GM23248 (cell line): ENCODE measurements around the gene FAM20C. TPM values are rescaled to one million over a fixed set of nuclear protein-coding genes. Genes with fewer than 3 reads are reported as not detected.

Experiments
- DNase-seq: peaks from one replicate; pipeline ENCODE4 v3.0.0-alpha.2; 2015
- H2AFZ ChIP-seq: fragments of 200-600 bp; sonication (generic); 2 replicates; pipeline ENCODE4 v1.6.1; 2016; ENCODE audit warnings: antibody characterized with exemption
- H3F3A ChIP-seq: fragments of 200-600 bp; sonication (generic); 2 replicates; pipeline ENCODE4 v1.6.1; 2016; ENCODE audit warnings: mild to moderate bottlenecking, antibody characterized with exemption, mixed run types; ENCODE audit not compliant: insufficient read depth
- H3K27ac ChIP-seq: fragments of 200-600 bp; sonication (generic); 2 replicates; pipeline ENCODE4 v1.5.1; 2016; ENCODE audit warnings: mild to moderate bottlenecking
- H3K27me3 ChIP-seq: fragments of 200-600 bp; sonication (generic); replicated peaks from 2 replicates; pipeline ENCODE4 v1.6.1; 2016; ENCODE audit warnings: mild to moderate bottlenecking; ENCODE audit not compliant: insufficient read depth
- H3K36me3 ChIP-seq: fragments of 200-600 bp; sonication (generic); 2 replicates; pipeline ENCODE4 v1.6.1; 2016; ENCODE audit warnings: low read depth, mild to moderate bottlenecking
- H3K4me1 ChIP-seq: fragments of 200-600 bp; sonication (generic); 2 replicates; pipeline ENCODE4 v1.6.1; 2016; ENCODE audit warnings: mild to moderate bottlenecking; ENCODE audit not compliant: insufficient read depth
- H3K4me2 ChIP-seq: fragments of 200-600 bp; sonication (generic); one replicate; pipeline ENCODE4 v1.6.1; 2016; ENCODE audit warnings: mild to moderate bottlenecking; ENCODE audit not compliant: unreplicated experiment
- H3K4me3 ChIP-seq: fragments of 200-600 bp; sonication (generic); 2 replicates; pipeline ENCODE4 v1.5.1; 2016; ENCODE audit warnings: mild to moderate bottlenecking
- H3K79me2 ChIP-seq: fragments of 200-600 bp; sonication (generic); 2 replicates; pipeline ENCODE4 v1.6.1; 2016; ENCODE audit warnings: mild to moderate bottlenecking; ENCODE audit not compliant: insufficient read depth
- H3K9ac ChIP-seq: fragments of 200-600 bp; sonication (generic); 2 replicates; pipeline ENCODE4 v1.6.1; 2016; ENCODE audit warnings: mild to moderate bottlenecking
- H3K9me2 ChIP-seq: fragments of 200-600 bp; sonication (generic); 2 replicates; pipeline ENCODE4 v1.6.1; 2016; ENCODE audit warnings: mixed run types, mild to moderate bottlenecking, moderate library complexity; ENCODE audit not compliant: insufficient read depth
- H3K9me3 ChIP-seq: fragments of 200-600 bp; sonication (generic); one replicate; pipeline ENCODE4 v1.6.1; 2017; ENCODE audit warnings: low read depth
- H4K20me1 ChIP-seq: fragments of 200-600 bp; sonication (generic); 2 replicates; pipeline ENCODE4 v1.6.0; 2016; ENCODE audit not compliant: insufficient read depth
- EZH2 ChIP-seq: fragments of 200-600 bp; sonication (generic); IDR thresholded peaks from 2 replicates; pipeline ENCODE4 v1.6.1; 2018; ENCODE audit warnings: antibody characterized with exemption, mild to moderate bottlenecking; ENCODE audit not compliant: insufficient read depth, poor library complexity, severe bottlenecking
- EZH2phosphoT487 ChIP-seq: fragments of 200-600 bp; sonication (generic); IDR thresholded peaks from 2 replicates; pipeline ENCODE4 v1.6.1; 2018; ENCODE audit warnings: antibody characterized with exemption, moderate library complexity, mild to moderate bottlenecking, low read depth; ENCODE audit not compliant: insufficient read depth
- WGBS, 2 experiments: methylation state at CpG; one replicate each; pipeline ENCODE4 v1.1.6; 2015 to 2017; ENCODE audit warnings: low lambda C conversion rate in 2 of 2, low coverage in 1 of 2; ENCODE audit errors: missing lambda C conversion rate in 2 of 2; 5-methylcytosine and 5-hydroxymethylcytosine counted together
- in situ Hi-C: fragments of 300-500 bp; cut with MboI; formaldehyde crosslinking; loops from 2 replicates; pipeline ENCODE4 v1.15.0; 2020
- polyA plus RNA-seq: library from polyadenylated mRNA; unstranded; fragments of >200 nt; fragmentation: Nextera tagmentation; extraction: Ambion mirVana; gene quantifications from 2 replicates; pipeline ENCODE4 v1.2.1, GENCODE V29; 2016
- total RNA-seq: library from RNA; depleted of rRNA; stranded (reverse); fragments of >200 nt; shearing (Covaris generic); gene quantifications from 2 replicates; pipeline ENCODE4 v1.2.3, GENCODE V29; 2014

The FAM20C gene
- total and polyA plus RNA-seq, 2 experiments from 2014 or later = 13.5 to 63.8 TPM

GRCh38 chr7:217781-218180, 25.4 kb downstream of the FAM20C start:
- Histone ChIP-seq H3K9me3 (no peaks in the 10 kb centered on the region), H3F3A (no peaks in the 10 kb centered on the region), H4K20me1 (no peaks in the 10 kb centered on the region), H3K4me2 (no peak overlapping the region), H2AFZ (no peak overlapping the region), H3K4me3 (no peak overlapping the region), H3K27ac (no peak overlapping the region), H3K9me2 (no peaks in the 10 kb centered on the region), H3K79me2 (peaks cover 22% of the 10 kb centered on the region), H3K27me3 (no peaks in the 10 kb centered on the region), H3K36me3 (no peaks in the 10 kb centered on the region; the same call in 1 of the 2 replicates), H3K4me1 (no peaks in the 10 kb centered on the region; the same call in 1 of the 2 replicates), H3K9ac (no peak overlapping the region)
- no peak for TF ChIP-seq EZH2
- TF ChIP-seq EZH2phosphoT487 = no peak
- in situ Hi-C loops = no loop called here
- 84 to 87% methylated on average over 21 of the region's 21 CpGs for WGBS, 2 experiments
- DNase-seq = no peak

GRCh38 chr7:218316-218715, 25.9 kb downstream of the FAM20C start:
- WGBS, 2 experiments = 86 to 90% methylated on average over 20 to 21 of the region's 24 CpGs
- in situ Hi-C loops = no loop called here
- DNase-seq = no peak
- no peak overlapping the region for H3K27ac ChIP-seq
- no peak overlapping the region for H3K4me3 ChIP-seq
- no peak overlapping the region for H2AFZ ChIP-seq
- no peak overlapping the region for H3K4me2 ChIP-seq
- no peaks in the 10 kb centered on the region for H3K9me3 ChIP-seq
- no peaks in the 10 kb centered on the region; the same call in 1 of the 2 replicates for H3K36me3 ChIP-seq
- TF ChIP-seq EZH2phosphoT487 = no peak
- no peaks in the 10 kb centered on the region for H3F3A ChIP-seq
- H3K9ac ChIP-seq = no peak overlapping the region
- no peaks in the 10 kb centered on the region; the same call in 1 of the 2 replicates for H3K4me1 ChIP-seq
- no peaks in the 10 kb centered on the region for H4K20me1 ChIP-seq
- no peaks in the 10 kb centered on the region for H3K9me2 ChIP-seq
- H3K79me2 ChIP-seq = peaks cover 17% of the 10 kb centered on the region
- H3K27me3 ChIP-seq = no peaks in the 10 kb centered on the region

DNA sequence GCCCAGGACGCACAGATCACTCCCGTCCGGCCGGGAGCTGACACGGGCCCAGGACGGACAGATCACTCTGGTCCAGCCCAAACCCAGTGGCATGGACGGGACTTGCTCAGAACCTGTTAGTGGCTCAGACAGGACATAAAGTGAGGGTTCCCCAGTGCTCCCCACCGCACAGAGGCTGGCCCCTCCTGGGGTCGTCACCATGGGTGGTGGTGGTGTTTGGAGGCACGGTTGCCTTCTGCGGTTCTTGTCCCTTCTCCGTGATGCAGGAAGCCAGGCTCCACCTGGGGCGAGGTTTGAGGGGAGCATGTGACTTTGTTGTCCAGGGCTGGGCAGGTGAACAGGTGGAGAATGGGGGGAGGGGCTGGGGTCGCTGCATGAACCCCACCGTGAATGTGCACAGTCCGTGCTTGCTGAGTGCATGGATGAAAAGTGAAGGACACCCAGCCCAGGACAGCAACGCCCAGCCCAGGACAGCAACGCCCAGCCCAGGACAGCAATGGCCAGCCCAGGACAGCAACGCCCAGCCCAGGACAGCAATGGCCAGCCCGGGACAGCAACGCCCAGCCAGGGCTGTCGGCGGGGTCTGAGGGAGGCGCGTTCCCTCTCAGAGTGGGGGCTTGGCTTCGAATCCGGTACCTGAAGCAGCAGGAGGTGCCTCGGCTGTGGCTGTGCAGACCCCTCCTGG, 26.7 kb downstream of the FAM20C start:
- no peak overlapping the region for H2AFZ ChIP-seq
- no peak overlapping the region for H3K4me2 ChIP-seq
- H3K27me3 ChIP-seq = no peaks in the 10 kb centered on the region
- peaks cover 10% of the 10 kb centered on the region for H3K79me2 ChIP-seq
- DNase-seq = no peak
- no peaks in the 10 kb centered on the region; the same call in 1 of the 2 replicates for H3K36me3 ChIP-seq
- WGBS, 2 experiments = 91 to 92% methylated on average over 28 of the region's 28 CpGs
- no peaks in the 10 kb centered on the region for H3K9me3 ChIP-seq
- no peak overlapping the region for H3K4me3 ChIP-seq
- H3K4me1 ChIP-seq = no peaks in the 10 kb centered on the region; the same call in 1 of the 2 replicates
- no peaks in the 10 kb centered on the region for H3F3A ChIP-seq
- H3K9ac ChIP-seq = no peak overlapping the region
- TF ChIP-seq EZH2phosphoT487 = no peak
- TF ChIP-seq EZH2 = no peak
- no peaks in the 10 kb centered on the region for H3K9me2 ChIP-seq
- in situ Hi-C loops = no loop called here
- no peaks in the 10 kb centered on the region for H4K20me1 ChIP-seq
- no peak overlapping the region for H3K27ac ChIP-seq

DNA sequence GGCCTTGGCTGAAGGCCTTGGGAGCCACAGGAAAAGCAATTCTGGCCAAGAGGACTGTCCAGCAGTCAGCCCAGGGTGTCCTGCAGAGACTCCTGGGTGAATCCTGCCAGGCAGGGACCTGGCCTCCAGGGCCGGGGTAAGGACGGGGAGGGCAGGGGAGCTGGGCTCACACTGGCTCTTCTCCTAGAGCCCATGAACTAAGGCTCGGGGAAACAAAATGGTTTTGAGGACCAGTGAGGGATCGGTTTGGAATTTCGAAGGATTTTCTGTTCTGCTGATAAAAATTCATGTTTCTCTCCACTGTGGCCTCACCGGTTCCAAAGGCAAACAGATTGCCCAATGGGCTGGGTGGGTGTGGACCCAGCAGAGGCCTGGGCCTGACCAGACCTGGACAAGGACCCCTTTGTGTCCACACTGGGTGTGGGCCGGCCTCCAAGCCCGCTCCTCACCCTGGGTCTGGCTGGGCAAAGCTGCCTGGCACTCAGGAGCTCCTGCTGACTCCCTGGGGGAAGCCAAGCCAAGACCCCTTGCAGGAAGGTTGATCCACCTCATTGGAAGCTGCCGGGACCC, 27.3 kb downstream of the FAM20C start:
- no peaks in the 10 kb centered on the region; the same call in 1 of the 2 replicates for H3K36me3 ChIP-seq
- no peaks in the 10 kb centered on the region for H3K27me3 ChIP-seq
- H3K4me2 ChIP-seq = no peak overlapping the region
- no peak for TF ChIP-seq EZH2
- TF ChIP-seq EZH2phosphoT487 = no peak
- no peaks in the 10 kb centered on the region; the same call in 1 of the 2 replicates for H3K4me1 ChIP-seq
- DNase-seq = no peak
- H3K4me3 ChIP-seq = no peak overlapping the region
- no peaks in the 10 kb centered on the region for H3K9me3 ChIP-seq
- H3K9me2 ChIP-seq = no peaks in the 10 kb centered on the region
- no peaks in the 10 kb centered on the region for H4K20me1 ChIP-seq
- no peak overlapping the region for H2AFZ ChIP-seq
- in situ Hi-C loops = no loop called here
- 88 to 95% methylated on average over 9 of the region's 9 CpGs for WGBS, 2 experiments
- H3F3A ChIP-seq = no peaks in the 10 kb centered on the region
- no peak overlapping the region for H3K9ac ChIP-seq
- H3K27ac ChIP-seq = no peak overlapping the region
- H3K79me2 ChIP-seq = peaks cover 4% of the 10 kb centered on the region
